Left colon (tissue), 2 donors: Measurements from ENCODE around the gene WEE1. TPM values are rescaled to one million over a fixed set of nuclear protein-coding genes. Genes with fewer than 3 reads are reported as not detected.

Source experiments
- total RNA-seq, 2 donors: library from RNA; stranded (reverse); fragmentation: NEBNext Ultra II Directional; extraction: Animal tissue kit (Norgen Biotek cat#: 25700); gene quantifications; one replicate each; pipeline ENCODE4 v1.2.1, GENCODE V29; 2021
- donor health status: DM: no; HTN: no; CAD: no.
- donor health status: DM: yes; HTN: yes; CAD: no.

Gene WEE1
- total RNA-seq, 2 donors from 2014 or later = 16.1 to 23.9 TPM

Other genes with a start within 250 kb of the WEE1 start
- gene IPO7, start 189.0 kb upstream of the WEE1 start, total RNA-seq = 10 to 100 TPM; 70.6 to 72.2 TPM
- gene ZNF143, start 112.7 kb upstream of the WEE1 start, total RNA-seq = 10 to 100 TPM; 23.5 to 26.4 TPM
- 10 to 100 TPM; 15.7 to 21.9 TPM for gene SWAP70, start 90.4 kb downstream of the WEE1 start, total RNA-seq